Measurements from ENCODE around the gene DOHH.

The DOHH gene

GRCh38 chr19:3463714-3464586, 36.5 kb downstream of the DOHH start:
- H3K4me3 ChIP-seq (ENCODE audit: low read depth, low read length), result no peak overlapping the region
- no peak for DNase-seq (ENCODE audit: low read depth)
- TF ChIP-seq CTCF (conservative IDR thresholded peaks at IDR 0.05; ENCODE audit: low read depth, low read length), result no peak

- no peak for DNase-seq (ENCODE audit: low read depth)
- no peak overlapping the region for H3K4me3 ChIP-seq (ENCODE audit: low read depth, low read length)
- TF ChIP-seq CTCF (conservative IDR thresholded peaks at IDR 0.05; ENCODE audit: low read depth, low read length), result no peak
These were observed 37.3 kb downstream of the DOHH start for GRCh38 chr19:3462991-3463713.

- no peak overlapping the region for H3K4me3 ChIP-seq (ENCODE audit: low read depth, low read length)
- TF ChIP-seq CTCF (conservative IDR thresholded peaks at IDR 0.05; ENCODE audit: low read depth, low read length), result no peak
- DNase-seq (ENCODE audit: low read depth), result no peak
These were observed 40.4 kb downstream of the DOHH start for GRCh38 chr19:3459965-3460582.

DNA sequence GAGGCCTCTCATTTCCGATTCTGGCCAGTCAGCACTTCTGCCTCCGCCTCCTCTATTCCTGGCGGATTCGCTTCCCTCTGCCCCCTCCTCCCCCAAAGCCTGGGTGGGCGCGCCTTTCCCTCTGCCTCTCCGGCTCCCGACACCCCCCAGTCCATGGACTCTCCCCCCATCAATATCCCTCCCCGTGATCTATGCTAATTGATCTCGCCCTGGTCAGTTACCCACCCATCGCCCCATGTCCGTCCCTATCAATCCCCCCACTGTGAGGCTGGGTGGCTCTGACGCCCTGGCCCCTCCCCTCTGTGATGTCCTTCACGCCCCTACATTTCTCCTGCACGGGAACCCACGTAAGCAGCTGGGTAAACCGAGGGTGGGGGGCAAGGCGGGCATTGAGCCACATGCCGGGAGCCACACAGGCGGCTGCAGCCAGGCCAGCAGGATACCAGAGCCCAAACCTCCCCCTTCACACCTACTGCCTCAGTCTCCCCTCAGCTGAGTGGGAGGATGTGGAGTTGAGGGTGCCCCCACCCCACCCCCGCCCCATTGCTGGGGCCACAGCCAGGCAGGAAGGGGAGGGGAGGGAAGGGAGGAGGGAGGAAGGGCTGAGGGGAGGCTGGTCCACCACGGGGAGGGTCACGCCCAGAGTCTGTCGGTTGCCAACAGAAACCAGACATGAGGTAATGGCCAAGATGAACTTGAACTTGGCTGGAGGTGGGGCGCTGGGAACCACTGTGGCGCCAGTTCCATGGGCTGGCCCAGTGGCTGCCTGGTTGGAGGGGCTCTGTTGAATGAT, 41.2 kb downstream of the DOHH start:
- TF ChIP-seq CTCF (conservative IDR thresholded peaks at IDR 0.05; ENCODE audit: low read depth, low read length), result no peak
- H3K4me3 ChIP-seq (ENCODE audit: low read depth, low read length), result no peak overlapping the region
- DNase-seq (ENCODE audit: low read depth), result peak; percentile 97

DNA sequence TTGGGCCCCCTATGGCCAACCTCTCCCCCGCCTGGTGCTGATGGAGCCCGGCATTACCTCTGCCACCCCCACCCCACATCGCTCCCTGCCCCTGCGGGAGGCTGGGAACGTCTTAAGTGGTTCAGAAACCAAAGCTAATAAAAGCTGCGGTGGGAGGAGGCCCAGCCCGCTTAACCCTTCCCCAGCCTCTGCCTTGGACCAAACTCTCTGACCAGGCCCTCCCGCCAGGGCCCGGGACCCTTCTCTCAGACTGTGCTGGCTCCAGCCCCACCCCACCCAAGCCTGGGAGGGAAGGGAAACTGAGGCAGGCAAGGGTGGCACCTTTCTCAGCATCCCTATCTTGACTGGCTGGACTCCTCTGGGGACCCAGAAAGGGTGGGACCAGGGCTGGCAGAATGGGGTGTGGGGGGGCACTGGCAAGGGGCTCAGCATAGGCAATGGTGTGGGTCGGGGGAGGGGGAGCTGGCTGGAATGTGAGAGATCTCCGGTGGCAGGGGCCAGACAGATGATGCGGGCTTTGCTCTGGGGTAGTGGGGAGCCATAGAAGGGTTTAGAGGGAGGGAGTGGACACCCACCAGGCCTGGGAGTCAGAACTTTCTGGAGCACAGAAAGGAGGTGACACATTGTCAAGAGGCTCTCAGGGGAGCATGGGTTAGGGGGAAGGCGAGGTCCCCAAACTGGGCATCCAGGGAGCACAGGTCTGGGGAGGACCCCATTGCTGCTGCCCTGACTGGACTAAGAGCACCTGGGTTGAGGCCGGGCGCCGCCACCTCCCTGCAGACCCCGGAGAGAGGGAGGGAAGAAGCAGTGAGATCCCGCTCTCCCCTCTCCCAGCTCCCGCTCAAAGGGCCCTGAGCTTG, 42.0 kb downstream of the DOHH start:
- TF ChIP-seq CTCF (conservative IDR thresholded peaks at IDR 0.05; ENCODE audit: low read depth, low read length), result no peak

More for the DNA sequence above, 42.0 kb downstream of the DOHH start:
- no peak overlapping the region for H3K4me3 ChIP-seq (ENCODE audit: low read depth, low read length)
- DNase-seq (ENCODE audit: low read depth), result peak; percentile 72
